WERI-Rb-1 (cell line): ENCODE results near the gene ZCRB1.

ENCODE experiments used
- DNase-seq: peaks from one replicate; pipeline ENCODE4 v3.0.0-alpha.2; 2020
- H3K27ac ChIP-seq: fragments of 250-450 bp; sonication (Bioruptor Pico); 2 replicates; pipeline ENCODE4 v1.5.1; 2020; ENCODE audit warnings: mild to moderate bottlenecking, moderate library complexity
- H3K27me3 ChIP-seq: fragments of 250-450 bp; sonication (Bioruptor Pico); 2 replicates; pipeline ENCODE4 v1.5.1; 2021; ENCODE audit warnings: mild to moderate bottlenecking, low read depth, moderate library complexity; ENCODE audit not compliant: insufficient read depth, severe bottlenecking
- H3K36me3 ChIP-seq: fragments of 250-450 bp; sonication (Bioruptor Pico); 2 replicates; pipeline ENCODE4 v1.5.1; 2020; ENCODE audit warnings: mild to moderate bottlenecking, moderate library complexity
- H3K4me3 ChIP-seq: 2 replicates; pipeline ENCODE4 v1.5.1; 2011; ENCODE audit warnings: low read depth, mild to moderate bottlenecking, control low read depth, low read length
- H3K9me3 ChIP-seq: fragments of 250-450 bp; sonication (Bioruptor Pico); 2 replicates; pipeline ENCODE4 v1.5.1; 2021; ENCODE audit warnings: mild to moderate bottlenecking, moderate library complexity; ENCODE audit not compliant: severe bottlenecking
- TF ChIP-seq, protein P1 (sequence below): IDR thresholded peaks from 2 replicates; pipeline ENCODE4 v1.5.1; 2011; ENCODE audit warnings: low read depth, mild to moderate bottlenecking, control low read depth, inconsistent platforms, low read length

Gene ZCRB1

DNA sequence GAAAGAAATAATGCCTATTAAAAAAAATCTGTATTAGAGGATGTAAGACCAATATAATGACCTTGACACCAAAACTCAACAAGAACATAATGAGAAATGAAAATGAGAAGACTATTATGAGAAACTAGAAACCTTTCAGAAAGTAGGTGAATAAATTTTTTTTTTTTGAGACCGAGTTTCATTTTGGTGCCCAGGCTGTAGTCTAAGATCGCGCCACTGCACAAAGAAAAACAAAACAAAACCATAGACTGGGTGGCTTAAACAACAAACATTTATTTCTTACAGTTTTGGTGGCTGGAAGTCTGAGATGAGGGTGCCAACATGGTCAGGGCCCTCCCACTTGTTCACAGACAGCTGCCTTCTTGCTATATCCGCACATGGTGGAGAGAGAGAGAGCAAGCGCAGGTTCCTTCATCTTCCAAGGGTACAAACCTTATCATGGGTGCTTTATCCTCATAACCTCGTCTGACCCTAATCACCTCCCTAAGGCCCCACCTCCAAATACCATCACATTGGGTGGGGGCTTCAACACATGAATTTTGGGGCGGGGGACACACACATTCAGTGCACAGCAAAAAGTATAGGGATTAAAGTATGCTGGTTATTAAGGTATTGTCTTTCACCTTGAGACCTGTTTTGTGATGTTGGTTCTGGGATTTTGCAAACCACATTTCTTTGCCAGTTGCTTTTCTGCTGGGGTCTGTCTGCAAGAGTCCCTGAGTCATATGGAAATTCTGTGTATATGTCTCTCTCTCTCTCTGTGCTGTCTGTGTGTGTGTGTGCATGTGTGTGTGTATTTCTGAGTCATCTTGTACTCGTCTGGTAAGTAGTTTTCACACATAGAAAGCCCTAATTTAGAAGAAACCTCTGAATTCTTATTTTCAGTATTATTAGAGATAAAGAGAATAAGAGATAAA lies 26.2 kb downstream of the ZCRB1 start:
- no peaks in the 10 kb centered on the region for H3K9me3 ChIP-seq
- no peak overlapping the region for H3K4me3 ChIP-seq
- no peaks in the 10 kb centered on the region for H3K27me3 ChIP-seq
- no peak overlapping the region for H3K27ac ChIP-seq
- no peaks in the 10 kb centered on the region for H3K36me3 ChIP-seq
- TF ChIP-seq, protein P1, sequence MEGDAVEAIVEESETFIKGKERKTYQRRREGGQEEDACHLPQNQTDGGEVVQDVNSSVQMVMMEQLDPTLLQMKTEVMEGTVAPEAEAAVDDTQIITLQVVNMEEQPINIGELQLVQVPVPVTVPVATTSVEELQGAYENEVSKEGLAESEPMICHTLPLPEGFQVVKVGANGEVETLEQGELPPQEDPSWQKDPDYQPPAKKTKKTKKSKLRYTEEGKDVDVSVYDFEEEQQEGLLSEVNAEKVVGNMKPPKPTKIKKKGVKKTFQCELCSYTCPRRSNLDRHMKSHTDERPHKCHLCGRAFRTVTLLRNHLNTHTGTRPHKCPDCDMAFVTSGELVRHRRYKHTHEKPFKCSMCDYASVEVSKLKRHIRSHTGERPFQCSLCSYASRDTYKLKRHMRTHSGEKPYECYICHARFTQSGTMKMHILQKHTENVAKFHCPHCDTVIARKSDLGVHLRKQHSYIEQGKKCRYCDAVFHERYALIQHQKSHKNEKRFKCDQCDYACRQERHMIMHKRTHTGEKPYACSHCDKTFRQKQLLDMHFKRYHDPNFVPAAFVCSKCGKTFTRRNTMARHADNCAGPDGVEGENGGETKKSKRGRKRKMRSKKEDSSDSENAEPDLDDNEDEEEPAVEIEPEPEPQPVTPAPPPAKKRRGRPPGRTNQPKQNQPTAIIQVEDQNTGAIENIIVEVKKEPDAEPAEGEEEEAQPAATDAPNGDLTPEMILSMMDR: no peak
- DNase-seq: no peak

DNA sequence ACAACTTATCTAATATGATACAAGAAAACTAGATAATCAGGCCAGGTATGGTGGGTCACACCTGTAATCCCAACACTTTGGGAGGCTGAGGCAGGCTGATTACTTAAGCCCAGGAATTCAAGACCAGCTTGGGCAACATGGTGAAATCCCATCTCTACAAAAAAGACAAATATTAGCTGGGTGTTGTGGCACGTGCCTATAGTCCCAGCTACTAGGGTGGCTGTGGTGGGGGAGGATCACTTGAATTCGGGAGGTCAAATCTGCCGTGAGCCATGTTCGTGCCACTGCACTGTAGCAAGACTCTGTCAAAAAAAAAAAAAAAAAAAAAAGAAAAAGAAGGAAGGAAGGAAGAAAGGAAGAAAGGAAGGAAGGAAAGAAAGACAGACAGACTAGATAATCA lies 27.0 kb downstream of the ZCRB1 start:
- no peak for DNase-seq
- TF ChIP-seq, protein P1: no peak
- no peaks in the 10 kb centered on the region for H3K9me3 ChIP-seq
- H3K36me3 ChIP-seq: no peaks in the 10 kb centered on the region
- no peak overlapping the region for H3K27ac ChIP-seq
- H3K27me3 ChIP-seq: no peaks in the 10 kb centered on the region
- no peak overlapping the region for H3K4me3 ChIP-seq

DNA sequence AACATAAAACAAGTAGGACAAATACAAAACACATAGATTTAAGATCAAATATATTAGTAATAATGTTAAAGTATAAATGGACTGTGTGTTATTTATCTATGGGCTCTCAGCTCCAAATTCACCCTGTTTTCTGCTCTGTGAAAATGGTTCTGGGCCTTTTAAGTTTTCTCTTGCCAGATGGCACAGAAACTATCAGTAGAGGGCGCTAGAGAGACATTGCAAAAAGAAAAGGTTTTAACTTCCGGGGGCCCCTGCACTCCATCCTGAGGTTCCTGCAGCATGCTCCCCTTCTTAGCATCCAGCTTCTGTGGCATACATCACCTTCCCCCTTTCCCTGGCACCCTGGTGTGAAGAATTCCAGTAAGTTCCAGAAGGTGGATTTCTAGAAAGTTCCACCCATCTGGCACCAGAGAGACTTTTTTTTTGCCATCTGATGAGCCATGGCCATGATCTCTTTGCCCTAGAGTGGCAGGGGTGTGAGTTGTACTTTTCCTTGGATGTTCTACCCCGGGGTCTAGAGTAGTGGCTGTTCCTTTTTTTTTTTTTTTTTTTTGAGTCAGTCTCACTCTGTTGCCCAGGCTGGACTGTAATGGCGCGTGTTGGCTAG lies 29.3 kb downstream of the ZCRB1 start:
- TF ChIP-seq, protein P1: 0 out of 2 replicates have a peak, but pooled peaks have one; percentile 30
- Histone ChIP-seq H3K9me3 (no peaks in the 10 kb centered on the region), H3K27me3 (no peaks in the 10 kb centered on the region), H3K4me3 (no peak overlapping the region), H3K36me3 (no peaks in the 10 kb centered on the region), H3K27ac (no peak overlapping the region)
- DNase-seq: no peak

DNA sequence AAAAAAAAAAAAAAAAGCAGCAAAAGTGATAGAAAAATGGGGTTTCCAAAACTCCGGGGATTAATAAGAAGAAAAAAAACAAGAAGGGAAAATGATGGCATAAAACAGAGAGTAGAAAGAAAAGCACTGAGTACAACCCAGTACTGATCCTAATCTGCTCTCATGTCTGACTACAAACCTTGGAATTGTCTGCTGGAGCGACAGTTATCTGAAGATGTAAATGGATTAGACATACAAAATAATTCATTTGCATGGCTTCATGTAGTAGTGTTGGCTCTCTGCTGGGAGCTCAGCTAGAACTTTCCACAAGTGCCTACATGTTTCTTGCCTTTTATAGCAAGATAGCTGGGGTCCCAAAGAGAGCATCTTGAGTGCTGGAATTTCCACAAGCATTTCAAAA lies 34.2 kb downstream of the ZCRB1 start:
- Histone ChIP-seq H3K27me3 (no peaks in the 10 kb centered on the region), H3K9me3 (no peaks in the 10 kb centered on the region), H3K36me3 (no peaks in the 10 kb centered on the region), H3K4me3 (no peak overlapping the region), H3K27ac (no peak overlapping the region)
- no peak for DNase-seq
- TF ChIP-seq, protein P1: no peak

DNA sequence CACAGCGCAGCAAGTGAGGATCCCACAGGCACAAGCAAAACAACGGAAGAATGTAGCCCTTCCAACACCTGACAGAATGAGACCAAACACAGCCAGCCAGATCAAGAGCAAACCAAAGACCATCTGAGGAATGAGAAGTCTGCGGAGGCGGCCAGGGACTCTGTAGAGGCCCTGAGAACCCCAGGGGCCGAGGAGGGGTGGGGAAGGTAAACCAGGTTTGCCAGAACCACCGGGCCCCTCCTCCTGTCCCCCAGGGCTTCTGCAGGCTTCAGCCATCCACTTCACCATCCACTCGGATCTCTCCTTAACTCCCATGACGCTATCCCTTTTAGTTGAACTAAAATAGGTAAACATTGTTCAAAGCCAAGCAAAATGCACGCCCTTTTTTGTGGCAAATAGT lies 37.4 kb downstream of the ZCRB1 start:
- Histone ChIP-seq H3K4me3 (no peak overlapping the region), H3K27me3 (no peaks in the 10 kb centered on the region), H3K36me3 (no peaks in the 10 kb centered on the region), H3K9me3 (no peaks in the 10 kb centered on the region), H3K27ac (no peak overlapping the region)
- no peak for DNase-seq
- TF ChIP-seq, protein P1: no peak
